ENCODE measurements around the gene ADPRS.

Gene ADPRS

GRCh38 chr1:36108314-36108713, 19.6 kb downstream of the ADPRS start:
- no peak for DNase-seq (ENCODE audit: low read depth)

GRCh38 chr1:36109041-36109679, 20.5 kb downstream of the ADPRS start:
- peak; percentile 82 for DNase-seq (ENCODE audit: low read depth)

DNA sequence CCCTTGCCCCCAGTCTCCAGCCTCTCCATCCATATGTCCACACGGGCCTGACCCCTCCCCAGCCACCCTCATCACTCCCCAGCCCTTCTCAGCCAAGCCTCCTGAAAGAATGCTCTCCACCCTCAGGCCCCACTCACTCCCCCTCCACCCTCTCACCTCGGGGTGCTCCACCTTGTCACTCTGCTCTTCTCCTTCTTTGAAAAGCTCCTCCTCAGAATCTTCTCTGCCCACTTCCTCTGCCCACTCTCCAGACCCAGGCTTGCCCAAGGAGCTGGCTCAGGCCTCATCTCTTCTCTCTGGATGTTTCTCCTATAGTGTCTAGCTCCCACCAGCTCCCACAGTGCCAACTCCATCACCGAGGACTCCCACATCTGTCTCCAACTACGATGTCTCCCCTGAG, 22.5 kb downstream of the ADPRS start:
- no peak for DNase-seq (ENCODE audit: low read depth)

DNA sequence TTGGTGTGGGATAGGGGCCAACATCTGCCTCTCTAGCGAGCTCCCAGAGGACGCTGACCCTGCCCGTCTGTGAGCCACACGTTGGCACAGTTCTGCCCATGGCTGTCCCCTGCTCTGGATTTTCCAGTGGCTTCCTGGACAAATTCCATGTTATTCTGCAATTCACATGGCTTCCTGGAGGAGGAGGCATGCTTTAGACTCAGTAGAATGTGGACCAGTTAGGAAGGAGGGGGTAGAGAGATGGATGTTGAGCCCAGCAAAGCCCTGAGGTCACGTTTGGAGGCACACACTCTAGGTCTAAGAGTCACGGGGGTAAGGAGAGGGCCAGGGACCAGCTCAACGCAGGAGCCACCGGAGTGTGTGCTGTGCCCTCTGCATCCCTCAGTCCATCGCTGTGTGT, 24.1 kb downstream of the ADPRS start:
- DNase-seq (ENCODE audit: low read depth), result no peak

- DNase-seq (ENCODE audit: low read depth), result no peak
Observed at GRCh38 chr1:36114371-36114770, 25.7 kb downstream of the ADPRS start.

DNA sequence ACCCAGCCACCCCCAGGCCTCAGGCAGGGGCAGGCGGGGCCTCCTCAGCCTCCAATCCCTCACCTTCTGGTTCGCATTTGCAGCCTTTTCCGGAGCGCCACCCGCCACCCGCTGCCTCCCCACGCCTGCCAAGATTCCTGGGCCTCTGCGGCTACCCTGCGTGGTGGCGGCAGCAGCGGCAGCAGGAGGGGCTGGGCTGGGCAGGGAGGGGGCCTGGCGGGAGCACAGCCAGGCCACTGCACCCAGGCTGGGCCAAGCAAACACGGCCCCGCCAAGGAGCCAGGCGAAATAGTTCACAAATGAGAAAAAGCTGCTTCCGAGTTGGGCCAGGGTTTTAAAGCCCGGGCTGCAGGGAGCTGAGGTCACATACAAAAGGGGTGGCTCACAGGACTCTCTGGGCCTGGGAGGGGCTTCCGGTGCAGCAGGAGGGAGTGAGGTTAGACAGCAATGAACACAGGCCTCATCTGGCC, 26.5 kb downstream of the ADPRS start:
- no peak for DNase-seq (ENCODE audit: low read depth)

DNA sequence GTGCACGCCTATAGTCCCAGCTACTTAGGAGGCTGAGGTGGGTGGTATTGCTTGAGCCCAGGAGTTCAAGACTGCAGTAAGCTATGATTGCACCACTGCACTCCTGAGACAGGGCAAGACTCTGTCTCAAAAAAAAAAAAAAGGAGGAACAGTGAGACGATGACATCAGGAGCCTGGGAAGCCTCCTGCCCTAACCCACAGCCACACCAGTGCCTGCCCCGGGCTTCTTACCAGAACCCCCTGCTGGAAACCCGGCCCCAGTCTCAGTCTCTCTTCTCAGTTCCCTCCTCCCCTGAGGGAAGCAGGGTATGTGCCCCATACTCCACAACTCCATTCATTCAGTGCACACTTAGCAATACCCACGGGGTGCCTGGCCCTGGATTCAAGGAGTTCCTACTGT, 27.2 kb downstream of the ADPRS start:
- peak; percentile 61 for DNase-seq (ENCODE audit: low read depth)

DNA sequence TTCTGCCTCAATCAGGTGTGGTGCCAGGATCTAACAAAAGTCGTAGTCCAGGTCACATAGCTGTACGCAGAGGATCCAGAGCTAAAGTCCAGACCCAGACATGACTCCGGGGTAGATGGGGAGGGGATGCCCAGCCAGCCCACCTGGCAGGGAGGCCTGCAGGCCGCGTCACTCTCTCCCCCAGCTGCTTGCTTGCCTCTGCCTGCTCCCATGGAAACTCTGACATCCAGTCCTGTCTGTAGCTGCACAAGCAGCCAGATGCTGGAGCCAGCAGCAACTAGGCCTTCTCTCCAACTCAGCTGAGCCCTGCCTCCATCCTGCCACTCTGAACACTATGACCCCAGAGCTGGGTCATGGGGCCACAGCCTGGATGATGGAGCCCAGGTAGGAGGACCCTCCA, 28.2 kb downstream of the ADPRS start:
- no peak for DNase-seq (ENCODE audit: low read depth)

- DNase-seq (ENCODE audit: low read depth), result no peak
Observed at GRCh38 chr1:36118447-36119204, 29.9 kb downstream of the ADPRS start.

- DNase-seq (ENCODE audit: low read depth), result no peak
Observed at GRCh38 chr1:36119456-36119855, 30.8 kb downstream of the ADPRS start.

GRCh38 chr1:36122062-36123030, 33.7 kb downstream of the ADPRS start:
- DNase-seq (ENCODE audit: low read depth), result no peak

- DNase-seq (ENCODE audit: low read depth), result no peak
Observed at GRCh38 chr1:36123356-36123755, 34.7 kb downstream of the ADPRS start.

- DNase-seq (ENCODE audit: low read depth), result no peak
Observed at GRCh38 chr1:36124404-36125128, 35.9 kb downstream of the ADPRS start.

DNA sequence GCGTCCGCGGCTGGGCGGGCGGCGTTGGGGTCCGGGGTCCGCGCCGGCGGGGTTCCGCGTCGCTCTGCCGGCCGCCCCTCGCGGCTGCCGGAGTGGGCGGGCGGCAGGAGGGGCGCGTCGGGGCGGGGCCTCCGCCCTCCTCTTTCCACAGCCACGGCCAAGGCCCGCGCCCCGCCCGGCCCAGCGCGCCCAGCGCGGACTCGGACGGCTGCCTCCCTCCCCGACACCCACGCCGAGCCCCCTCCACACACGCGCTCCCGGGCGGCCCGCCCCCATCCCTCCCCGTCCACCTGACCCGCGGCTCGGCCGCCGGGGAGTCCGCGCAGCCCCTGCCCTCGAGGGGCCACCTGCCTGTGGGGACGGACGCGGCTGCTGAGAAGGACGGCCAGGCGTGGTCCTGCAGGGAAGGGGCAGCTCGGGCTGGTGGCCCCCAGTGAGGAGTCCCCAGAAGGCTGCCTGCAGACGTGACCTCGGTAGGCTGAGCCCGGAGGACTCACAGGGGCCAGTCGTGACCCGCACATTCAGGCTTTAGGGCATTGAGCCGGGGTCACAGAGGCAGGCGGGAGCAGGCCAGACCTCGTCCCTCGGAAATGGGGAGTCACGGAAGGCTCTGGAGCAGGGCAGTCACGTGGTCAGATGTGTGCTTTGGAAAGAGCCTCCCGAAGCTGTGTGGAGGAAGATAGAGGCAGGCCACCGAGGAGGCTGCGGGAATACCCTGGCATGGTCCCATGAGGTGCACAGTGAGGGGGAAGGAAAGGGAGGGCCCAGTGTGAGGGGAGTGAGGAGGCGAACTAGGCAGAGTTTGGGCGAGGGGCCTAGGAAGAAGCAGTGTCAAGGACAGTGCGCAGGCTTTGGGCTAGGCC, 36.7 kb downstream of the ADPRS start, which contains the start of gene COL8A2:
Gene COL8A2, minus strand, starts transcription at position 94 of the 863 bp plus-strand sequence. CDS start 24,980 bp downstream, outside the sequence.
- no peak for DNase-seq (ENCODE audit: low read depth)

- DNase-seq (ENCODE audit: low read depth), result no peak
Observed at GRCh38 chr1:36126005-36126716, 37.5 kb downstream of the ADPRS start.

DNA sequence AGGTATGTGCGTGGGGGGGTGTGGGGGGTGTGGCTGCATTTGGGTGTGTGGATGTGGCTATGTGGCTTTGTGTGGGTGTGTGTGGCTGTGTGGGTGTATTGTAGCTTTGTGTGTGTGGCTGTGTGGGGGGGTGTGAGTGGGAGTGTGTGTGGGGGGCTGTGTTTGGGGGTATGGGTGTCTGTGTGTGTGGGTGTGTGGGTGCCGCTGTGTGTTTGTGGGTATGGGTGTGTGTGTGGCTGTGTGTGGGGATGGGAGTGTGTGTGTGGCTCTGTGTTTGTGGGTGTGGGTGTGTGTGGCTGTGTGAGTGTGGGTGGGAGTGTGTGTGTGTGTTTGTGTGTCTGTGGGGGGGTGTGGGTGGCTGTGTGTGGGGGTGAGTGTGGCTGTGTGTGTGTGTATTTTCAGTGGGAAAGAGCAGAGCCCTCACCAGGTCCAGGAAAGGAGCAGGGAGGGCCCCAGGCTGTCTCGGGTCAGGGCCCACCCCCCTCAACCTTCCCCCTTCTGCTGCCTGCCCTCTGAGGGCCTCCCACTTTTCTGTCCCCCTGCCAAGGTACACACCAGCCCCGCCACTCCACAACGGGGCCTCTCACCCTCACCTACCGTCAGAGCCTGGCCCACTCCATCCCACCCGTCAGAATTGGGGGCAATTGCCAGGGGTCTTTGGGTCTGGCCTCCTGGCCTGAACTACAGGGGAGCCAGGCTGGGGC, 38.3 kb downstream of the ADPRS start:
- DNase-seq (ENCODE audit: low read depth), result no peak

- peak; percentile 94 for DNase-seq (ENCODE audit: low read depth)
Observed at GRCh38 chr1:36128126-36128904, 39.6 kb downstream of the ADPRS start.

- DNase-seq (ENCODE audit: low read depth), result no peak
Observed at GRCh38 chr1:36128905-36129206, 40.2 kb downstream of the ADPRS start.

DNA sequence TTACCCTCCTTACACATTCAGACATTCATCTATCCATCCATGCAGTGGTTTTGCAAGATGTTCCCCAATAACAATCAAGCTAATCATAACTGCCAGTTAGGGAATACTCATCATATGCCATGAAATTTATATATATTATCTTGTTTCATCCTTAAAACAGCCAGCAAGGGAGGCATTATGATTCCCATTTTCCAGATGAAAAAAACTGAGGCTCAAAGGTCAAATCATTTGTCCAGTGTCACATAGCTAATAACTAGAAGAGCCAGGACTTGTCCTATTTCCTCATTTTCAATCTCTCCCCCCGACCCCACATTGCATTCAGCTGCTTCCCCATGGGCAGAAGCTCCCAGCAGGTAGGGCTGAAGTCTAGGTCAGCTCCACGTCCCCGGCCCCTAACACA, 43.3 kb downstream of the ADPRS start:
- DNase-seq (ENCODE audit: low read depth), result no peak
